Right lung (tissue), 5 donors: ENCODE data around the gene C2CD5. TPM values are rescaled to one million over a fixed set of nuclear protein-coding genes. Genes with fewer than 3 reads are reported as not detected.
"Not testable (repeated sequence)": the region's sequence is repeated elsewhere in the genome, so short reads cannot be mapped to it uniquely, and the experiment has no call there.

Experiments
- DNase-seq, 2 donors: peaks; one replicate each; pipeline ENCODE4 v3.0.0-alpha.2; 2013
- polyA plus RNA-seq, 5 donors: library from polyadenylated mRNA; unstranded; fragments of 120-200 nt; gene quantifications; one replicate each; pipeline versions ENCODE4 v1.2.1 to v1.2.3, GENCODE V29; 2013; ENCODE audit warnings: inconsistent platforms in 1 of 5, low replicate concordance in 1 of 5; ENCODE audit not compliant: insufficient read length in 5 of 5, insufficient read depth in 1 of 5

The C2CD5 gene
- polyA plus RNA-seq, 5 donors = 45.7 to 102 (median 95.3) TPM

DNA sequence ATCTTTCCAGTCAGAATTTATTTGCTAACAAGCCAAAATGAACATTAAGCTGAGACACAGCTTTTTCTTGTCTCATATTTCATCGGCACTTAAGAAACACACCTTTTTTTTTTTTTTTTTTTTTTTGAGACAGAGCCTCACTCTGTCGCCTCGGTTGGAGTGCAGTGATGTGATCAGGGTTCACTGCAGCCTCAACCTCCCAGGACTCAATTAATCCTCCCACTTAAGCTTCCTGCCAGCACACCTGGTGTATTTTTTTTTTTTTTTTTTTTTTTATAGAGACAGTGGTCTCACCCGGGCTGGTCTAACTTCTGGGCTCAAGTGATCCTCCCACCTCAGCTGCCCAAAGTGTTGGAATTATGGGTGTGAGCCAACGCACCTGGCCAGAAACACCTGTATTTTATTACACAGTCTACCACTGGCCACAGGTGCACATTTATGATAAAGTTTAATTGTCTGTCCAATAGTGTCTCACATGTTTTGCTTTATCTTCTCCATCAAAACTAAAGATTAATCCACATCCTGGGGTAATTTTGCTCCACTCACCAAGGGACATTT, 62.7 kb downstream of the C2CD5 start:
- DNase-seq = no peak

DNA sequence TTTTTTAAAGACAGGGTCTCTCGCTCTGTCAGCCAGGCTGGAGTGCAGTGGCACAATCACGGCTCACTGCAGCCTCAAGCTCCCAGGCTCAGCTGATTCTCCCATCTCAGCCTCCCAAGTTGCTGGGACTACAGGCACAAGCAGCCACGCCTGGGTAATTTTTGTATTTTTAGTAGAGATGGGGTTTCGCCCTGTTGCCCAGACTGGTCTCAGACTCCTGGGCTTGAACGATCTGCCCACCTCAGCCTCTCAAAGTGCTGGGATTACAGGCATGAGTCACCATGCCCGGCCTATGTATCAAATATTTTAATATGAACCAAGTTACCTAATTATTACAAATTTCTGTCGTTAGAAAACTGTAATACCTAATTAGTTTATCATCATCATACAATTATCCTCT, 63.5 kb downstream of the C2CD5 start:
- DNase-seq = not testable (repeated sequence)

DNA sequence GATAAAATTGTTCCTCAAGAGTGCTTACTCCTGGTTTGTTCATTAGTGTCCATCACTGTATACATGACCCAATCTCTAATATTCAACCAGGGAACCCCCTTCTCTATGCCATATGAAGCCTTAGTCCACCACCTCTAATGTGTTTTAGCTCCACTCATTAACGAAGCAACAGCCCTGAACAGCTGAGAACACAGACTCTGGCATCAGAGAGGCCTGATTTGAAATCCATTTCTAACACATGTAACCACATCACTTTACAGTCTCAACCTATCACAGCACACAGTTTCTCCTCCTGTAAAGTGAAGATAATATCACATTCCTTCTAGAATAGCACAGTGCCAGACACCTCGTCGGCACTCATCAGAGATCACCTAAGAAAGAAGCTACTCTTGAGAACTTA, 64.3 kb downstream of the C2CD5 start:
- DNase-seq = no peak

DNA sequence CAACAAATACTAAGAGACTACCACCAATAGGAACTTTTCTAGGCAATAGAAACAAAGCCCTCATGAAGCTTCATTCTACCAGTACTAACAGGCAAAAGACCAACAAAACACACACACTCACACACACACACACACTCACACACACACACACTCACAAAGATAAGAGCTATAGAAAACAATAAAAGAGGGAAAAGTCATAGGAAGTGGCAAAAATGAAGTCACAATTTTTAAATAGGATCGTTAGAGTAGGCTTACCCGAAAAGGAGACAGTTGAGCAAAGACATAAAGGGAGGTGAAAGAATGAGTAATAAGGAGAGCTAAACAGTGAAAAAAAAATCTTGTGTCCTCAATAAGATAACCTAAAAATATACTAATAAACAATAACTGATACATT, 66.5 kb downstream of the C2CD5 start:
- no peak for DNase-seq

DNA sequence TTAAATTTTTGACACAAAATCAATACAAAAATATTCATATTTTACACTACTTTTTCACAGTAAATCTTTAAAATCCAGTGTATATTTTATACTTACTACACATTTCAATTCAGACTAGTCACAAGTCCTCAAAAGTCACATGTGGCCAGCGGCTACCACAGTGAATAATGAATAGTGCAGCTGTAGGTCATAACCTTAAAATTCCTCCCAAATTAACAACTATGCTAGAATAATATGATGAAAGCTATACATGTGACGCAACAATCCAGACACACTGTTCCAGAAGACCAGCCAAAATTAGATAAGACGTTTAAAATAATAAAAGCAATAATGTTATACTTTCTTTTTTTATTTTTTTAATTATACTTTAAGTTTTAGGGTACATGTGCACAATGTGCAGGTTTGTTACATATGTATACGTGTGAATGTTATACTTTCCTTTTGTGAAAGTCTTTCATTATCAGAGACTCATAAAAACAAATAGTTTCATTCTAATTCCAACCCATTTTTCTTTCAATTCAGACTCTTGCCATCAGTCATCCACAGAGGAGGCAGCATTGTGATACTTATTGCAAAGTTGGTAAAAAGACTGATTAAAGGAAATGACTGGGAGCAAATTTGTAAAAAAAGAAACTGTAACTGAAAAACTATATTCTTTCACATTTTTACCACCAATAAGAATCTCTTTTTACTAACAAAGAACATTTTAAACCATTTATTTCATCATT, 67.0 kb downstream of the C2CD5 start:
- DNase-seq = no peak

DNA sequence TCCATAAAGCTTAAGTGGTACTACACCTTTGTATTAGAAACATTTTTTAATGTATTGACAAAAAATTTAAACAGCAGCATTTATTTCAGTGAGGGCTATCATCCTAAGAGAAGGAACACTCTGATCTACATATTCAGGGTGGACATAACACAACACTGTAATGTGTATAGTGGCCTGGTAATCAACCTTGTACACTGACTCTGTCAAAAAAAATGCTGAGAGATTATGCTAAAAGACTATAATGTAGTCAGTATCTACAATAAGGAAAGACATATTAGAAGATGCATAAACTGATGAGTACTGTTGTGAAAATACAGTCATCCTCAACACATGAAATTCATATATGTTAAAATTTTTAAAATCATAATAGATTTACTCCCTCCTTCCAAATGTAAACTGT, 68.2 kb downstream of the C2CD5 start:
- no peak for DNase-seq

DNA sequence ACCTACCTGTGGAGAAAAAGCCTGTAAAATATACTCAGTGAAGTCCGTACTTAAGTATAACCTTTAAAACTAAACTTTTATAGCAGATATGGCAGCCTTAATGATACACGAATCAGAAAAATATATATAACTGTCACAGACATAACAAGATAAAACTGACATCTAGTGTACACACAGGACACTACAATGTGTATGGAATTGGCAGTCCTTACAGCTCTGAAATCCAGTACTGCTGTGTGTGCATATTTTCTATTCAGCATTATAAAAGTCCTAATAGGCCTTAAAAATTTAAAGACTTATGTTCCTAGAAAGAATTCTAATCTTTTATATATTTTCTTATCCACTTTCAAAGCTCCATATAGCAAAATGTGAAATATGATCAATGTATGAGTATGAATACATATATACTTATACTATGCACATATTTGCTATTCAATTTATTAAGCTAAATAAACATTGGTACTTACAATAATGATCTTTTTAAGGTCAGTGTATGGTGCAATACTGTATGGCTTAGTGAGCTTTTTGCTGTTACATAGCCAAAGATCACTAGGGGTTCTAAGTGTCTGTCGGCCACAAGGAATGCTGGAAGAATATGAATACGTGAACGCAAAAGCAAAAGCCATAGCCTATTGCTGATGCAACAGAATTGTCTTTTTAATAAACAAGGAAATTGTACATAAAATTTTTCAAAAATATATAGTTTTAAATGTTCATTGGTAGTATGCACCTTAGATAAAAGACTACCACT, 69.2 kb downstream of the C2CD5 start:
- peak in 1 of 2 donors; percentile 15 for DNase-seq

DNA sequence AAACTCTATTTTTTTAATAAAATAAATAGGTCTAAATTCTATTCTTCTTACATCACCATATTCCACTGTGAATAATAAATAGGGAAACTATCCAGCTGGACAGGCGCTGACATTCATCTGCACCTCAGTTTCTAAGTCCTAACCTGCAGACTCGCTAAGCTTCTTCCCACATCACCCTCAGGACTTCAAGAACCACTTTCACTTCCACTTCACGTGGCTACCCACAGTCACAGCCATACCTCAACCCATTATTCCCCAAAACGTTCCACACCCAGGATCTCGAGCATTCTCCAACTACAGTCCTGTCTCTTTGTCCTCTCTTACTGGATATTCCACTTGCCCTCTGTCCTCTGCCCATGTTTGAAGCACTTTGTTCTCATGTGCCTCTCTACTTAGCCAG, 71.1 kb downstream of the C2CD5 start:
- no peak for DNase-seq

DNA sequence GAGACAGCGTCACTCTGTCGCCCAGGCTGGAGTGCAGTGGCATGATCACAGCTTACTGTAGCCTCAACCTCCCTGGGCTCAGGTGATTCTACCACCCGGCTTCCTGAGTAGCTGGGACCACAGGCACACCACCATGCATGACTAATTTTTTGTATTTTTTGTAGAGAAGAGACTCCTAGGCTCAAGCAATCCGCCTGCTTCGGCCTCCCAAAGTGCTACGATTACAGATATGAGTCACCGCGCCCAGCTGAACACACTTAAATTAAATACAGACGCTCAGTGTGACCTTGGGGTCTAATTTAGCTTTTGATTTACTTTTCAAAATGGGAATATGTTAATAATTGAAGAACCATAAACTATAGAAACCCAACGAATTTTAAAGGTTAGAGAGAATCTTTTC, 77.2 kb downstream of the C2CD5 start:
- no peak for DNase-seq

DNA sequence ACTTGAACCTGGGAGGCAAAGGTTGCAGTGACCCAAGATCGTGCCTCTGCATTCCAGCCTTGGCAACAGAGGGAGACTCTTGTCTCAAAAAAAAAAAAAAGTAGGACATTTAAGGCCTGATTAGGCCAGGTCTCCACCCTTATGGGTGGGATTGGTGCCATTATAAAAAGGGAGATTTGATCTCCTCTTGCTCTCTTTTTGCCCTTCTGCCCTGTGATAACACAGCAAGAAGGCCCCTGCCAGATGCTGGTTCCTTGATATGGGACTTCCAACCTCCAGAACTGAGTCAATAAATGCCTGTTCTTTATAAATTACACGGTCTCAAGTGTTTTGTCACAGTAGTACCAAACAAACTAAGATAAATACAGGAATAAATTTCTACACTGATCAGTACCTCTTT, 81.0 kb downstream of the C2CD5 start:
- DNase-seq = no peak

DNA sequence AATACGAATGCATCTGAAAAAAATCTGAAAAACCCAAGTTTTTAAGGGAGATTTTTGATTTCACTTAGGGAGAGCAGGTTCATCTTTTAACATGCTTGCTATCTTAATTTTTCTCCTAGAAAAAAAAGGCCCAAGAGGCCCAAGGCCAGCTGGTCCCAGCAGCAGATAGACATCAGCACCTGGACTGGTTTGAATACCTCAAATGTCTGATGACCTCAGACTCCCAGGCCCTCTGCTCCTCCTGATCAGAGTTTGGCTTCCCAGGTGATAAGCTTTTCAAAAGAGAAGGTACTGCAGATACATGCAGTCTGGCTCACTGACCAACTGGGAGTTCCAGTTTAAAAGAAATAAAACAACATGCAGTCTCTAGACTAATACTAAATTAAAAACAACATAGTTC, 82.6 kb downstream of the C2CD5 start:
- DNase-seq = no peak

DNA sequence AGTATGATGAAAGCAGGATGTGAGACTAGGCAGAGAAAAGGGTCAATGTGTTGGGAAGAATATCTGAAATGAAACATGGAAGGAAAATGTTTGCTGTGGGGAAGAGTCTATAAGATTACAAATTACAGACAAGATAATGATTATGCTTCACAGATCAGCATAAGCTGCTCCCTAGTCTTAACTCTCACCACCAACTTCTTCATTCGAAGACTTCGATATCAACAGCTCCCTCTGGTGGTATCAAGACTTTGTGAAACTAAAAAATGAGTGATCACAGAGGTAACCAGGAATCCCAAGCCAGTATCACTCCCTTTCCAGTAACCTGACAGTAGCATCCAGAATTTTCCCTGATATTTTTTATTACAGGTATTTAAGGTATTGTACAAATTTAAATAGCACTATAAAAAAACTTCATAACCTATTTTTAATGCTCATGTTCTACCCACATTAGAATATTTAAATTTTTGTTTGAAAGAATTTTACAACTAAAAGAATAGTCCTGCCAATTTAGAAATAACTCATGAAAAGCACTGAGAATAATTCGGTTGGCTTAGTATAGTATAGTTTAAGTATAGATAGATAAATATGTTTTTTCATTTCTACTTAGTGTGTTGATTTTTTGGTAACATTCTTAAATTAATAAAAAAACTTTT, 84.4 kb downstream of the C2CD5 start:
- DNase-seq = no peak

DNA sequence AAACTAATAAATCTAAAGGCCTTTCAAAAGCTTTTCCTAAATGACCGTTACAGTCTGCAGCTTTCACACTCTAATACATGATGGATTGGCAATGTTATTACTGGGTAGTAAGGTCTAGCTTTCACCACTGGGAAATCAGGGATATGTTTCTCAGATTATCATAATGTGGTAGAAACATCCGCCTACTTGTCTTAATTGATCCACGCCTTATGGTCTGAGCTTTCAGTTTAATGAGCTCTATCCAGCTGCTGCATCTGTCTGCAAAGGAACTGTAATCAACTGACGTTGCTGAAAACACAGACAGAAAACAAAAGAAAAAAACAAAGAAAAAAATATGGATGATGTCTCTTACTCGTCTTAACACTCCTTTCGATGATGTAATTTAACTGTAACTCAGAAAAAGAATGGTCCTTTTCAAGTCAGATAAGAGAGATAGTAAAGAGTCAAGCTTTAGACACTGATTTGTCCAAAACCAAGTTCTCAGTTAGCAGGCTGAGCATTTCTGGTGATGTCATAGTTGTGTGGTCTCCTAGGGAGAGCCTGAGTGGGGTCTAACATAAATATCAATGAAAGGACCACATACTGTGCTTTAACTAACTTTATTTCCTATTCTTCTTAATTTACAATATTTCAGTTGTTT, 85.9 kb downstream of the C2CD5 start:
- DNase-seq = no peak

DNA sequence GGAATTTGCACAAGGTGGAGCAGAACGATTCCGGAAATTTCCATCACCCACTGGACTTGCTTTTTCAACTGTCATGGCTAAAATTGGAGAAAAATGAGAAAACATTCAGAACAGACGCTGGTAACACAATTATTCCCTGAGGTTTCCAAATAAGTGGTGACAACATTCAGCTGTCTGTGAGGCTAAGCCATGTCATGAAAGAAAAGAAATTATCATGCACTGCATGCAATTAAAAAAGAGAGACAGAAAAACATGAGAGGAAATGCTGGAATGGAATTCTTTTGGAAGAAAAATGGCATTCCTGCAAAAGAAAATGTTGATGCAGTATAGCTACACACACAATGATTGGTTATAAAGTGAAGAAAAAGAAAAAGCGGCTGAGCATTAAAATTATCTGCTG, 87.3 kb downstream of the C2CD5 start:
- no peak for DNase-seq

DNA sequence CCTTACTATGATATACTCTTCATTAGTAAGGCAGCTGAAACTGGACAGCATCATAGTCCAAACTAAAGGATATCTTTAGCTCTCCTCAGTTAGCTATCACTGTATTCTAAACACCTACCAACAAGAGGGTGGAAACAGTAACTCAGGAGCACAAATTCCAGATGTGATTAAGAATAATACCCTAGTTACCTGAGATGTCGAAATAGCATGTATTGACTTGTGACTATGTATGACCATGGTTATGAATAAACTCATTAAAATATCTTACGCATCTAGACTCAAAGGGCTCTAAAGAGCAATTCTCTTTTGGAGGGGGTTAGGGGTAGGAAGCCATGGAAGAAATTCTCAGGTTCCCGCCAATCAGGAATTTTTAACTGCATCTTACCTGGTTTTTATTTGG, 90.8 kb downstream of the C2CD5 start:
- no peak for DNase-seq

DNA sequence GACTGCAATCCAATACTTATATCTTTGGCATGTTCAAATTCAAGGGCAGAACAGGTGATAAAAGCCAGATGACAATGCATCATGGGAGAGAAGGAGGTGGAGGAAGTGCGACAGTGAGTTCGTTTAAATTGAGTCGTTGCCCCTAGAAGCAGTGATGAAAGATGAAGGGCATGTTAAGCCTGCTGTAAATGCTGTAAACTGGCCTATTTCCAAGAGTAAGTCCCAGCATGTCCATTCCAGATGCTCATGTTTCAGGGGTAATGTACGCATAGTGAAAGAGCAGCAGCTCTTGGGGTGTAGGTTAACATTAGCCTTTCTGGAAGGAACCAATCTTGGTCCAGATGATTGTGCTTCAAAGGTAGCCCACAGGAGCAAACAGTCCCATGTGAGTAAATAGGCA, 97.1 kb downstream of the C2CD5 start:
- DNase-seq = no peak

DNA sequence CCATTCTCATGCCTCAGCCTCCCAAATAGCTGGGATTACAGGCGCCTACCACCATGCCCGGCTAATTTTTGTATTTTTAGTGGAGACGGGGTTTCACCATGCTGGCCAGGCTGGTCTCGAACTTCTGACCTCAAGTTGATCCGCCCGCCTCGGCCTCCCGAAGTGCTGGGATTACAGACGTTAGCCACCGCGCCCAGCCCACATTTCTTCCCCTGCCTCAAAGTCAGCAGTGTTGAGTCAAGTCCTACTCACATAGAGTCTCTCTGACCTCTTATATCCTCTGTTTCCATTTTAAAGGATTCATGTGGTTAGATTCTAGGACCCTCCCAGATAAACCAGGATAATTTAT, 100.1 kb downstream of the C2CD5 start:
- DNase-seq = not testable (repeated sequence)

DNA sequence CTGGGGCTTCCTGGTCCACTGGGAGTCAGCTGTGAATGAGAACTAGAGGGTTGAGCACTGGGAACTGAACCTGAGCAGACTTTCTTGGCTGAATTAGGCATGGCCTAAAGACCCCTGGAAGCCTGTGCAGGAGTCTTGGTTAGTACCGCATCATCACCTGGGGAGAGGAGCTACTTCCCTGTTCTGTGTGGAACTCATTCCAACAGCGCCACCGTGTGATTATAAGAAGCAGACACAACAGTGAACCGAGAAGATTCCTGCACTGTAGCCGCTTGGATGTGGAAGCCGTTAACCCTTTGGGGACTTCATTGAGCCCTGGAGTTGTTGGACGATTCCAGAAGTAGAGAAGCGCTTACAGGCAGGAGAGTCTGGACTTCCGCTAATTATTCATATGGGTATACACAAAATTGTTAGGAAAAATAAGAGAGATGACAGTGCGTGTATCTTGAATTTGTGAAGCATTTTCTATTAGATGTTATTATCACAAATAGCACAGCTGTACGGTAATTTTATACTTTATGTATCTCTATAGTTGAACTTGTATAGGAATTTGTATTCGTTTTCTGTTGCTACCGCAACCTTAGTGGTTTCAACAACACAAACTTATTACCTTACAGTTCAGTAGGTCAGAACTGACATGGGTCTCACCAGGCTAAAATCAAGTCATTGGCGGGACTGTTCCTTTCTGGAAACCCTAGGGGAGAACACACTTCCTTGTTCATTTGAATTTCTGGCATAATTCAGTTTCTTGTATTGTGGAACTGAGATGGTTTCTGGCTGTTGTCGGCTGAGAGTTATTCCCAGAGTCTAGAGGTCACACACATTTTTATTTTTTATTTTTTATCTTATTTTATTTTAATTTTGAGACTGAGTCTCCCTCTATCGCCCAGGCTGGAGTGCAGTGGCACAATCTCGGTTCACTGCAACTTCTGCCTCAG, 100.7 kb downstream of the C2CD5 start:
- DNase-seq = peak; percentile 63 to 67

DNA sequence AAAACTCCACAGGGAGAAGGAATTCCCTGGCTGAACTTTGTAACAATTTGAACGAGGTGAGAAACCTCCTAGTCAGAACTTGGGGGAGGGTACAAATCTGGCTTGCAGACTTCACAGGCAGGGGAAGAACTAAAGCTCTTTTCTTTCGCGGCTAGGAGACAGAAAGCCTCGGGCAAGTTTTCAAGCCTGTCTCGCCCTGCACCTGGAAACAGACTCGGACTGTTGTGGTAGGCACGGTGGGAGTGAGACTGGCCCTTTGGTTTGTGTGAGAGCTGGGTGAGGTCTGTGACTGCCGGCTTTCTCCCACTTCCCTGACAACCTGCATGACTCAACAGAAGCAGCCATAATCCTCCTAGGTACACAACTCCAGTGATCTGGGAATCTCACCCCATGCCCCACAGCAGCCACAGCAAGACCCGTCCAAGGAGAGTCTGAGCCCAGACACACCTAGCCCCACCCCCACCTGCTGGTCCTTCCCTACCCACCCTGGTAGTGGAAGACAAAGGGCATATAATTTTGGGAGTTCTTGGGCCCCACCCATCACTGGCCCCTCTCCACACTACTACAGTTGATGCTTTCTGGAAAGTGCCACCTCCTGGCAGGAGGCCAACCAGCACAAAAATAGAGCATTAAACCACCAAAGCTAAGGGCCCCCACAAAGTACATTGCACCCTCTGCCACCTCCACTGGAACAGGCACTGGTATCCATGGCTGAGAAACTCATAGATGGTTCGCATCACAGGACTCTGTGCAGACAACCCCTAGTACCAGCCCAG, 107.1 kb downstream of the C2CD5 start:
- DNase-seq = no peak

DNA sequence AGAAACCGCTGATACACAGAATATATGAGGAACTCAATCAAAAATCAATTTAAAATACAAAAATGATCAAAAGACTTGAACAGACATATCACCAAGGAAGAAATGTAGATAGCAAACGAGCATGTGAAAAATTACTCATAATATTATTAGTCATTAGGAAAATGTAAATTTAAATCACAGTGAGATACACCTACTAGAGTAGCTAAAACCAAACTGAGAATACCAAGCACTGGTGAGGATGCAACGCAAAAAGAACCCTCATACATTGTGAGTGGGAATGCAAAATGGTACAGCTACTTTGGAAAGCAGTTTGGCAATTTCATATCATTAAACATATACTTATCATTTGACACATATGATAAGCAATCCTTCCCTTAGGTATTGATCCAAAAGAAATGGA, 108.8 kb downstream of the C2CD5 start:
- DNase-seq = no peak
